Hepatocyte (in vitro differentiated cells): ENCODE results near the gene C1orf74.

Experiments used
- CTCF ChIP-seq: fragments of 200-600 bp; sonication (generic); IDR thresholded peaks from 2 replicates; pipeline ENCODE4 v1.5.1; 2016; ENCODE audit warnings: antibody characterized with exemption, mild to moderate bottlenecking; ENCODE audit not compliant: poor library complexity
- EZH2 ChIP-seq: fragments of 200-600 bp; sonication (generic); IDR thresholded peaks from 2 replicates; pipeline ENCODE4 v1.6.1; 2016; ENCODE audit warnings: antibody characterized with exemption, mild to moderate bottlenecking, borderline replicate concordance
- EZH2phosphoT487 ChIP-seq: fragments of 200-600 bp; sonication (generic); IDR thresholded peaks from one replicate; pipeline ENCODE4 v1.6.1; 2018; ENCODE audit warnings: antibody characterized with exemption, mild to moderate bottlenecking, low read depth, moderate library complexity; ENCODE audit not compliant: unreplicated experiment, severe bottlenecking

- TF ChIP-seq CTCF (no peak), EZH2 (no peak), EZH2phosphoT487 (no peak)
Observed at GRCh38 chr1:209752890-209753289, 31.5 kb downstream of the C1orf74 start.
